OCI-LY7 (cell line): ENCODE measurements around the gene FOLR1.

Experiments
- CTCF ChIP-seq: fragments of 200-600 bp; sonication (generic); conservative IDR thresholded peaks from 2 replicates; pipeline ENCODE4 v1.5.1; 2014; ENCODE audit warnings: mild to moderate bottlenecking, antibody characterized with exemption, low read length, moderate library complexity, mixed read lengths
- EZH2phosphoT487 ChIP-seq: fragments of 200-600 bp; sonication (generic); IDR thresholded peaks from 2 replicates; pipeline ENCODE4 v1.6.1; 2018; ENCODE audit warnings: low read depth, borderline replicate concordance, mild to moderate bottlenecking, mixed run types, antibody characterized with exemption, low read length, moderate library complexity, mixed read lengths

- TF ChIP-seq CTCF (no peak), EZH2phosphoT487 (no peak)
Measured at GRCh38 chr11:72224564-72225410, 32.8 kb downstream of the FOLR1 start, which contains the start of gene INPPL1.
